ENCODE measurements around the gene HLA-DMB.

The HLA-DMB gene

DNA sequence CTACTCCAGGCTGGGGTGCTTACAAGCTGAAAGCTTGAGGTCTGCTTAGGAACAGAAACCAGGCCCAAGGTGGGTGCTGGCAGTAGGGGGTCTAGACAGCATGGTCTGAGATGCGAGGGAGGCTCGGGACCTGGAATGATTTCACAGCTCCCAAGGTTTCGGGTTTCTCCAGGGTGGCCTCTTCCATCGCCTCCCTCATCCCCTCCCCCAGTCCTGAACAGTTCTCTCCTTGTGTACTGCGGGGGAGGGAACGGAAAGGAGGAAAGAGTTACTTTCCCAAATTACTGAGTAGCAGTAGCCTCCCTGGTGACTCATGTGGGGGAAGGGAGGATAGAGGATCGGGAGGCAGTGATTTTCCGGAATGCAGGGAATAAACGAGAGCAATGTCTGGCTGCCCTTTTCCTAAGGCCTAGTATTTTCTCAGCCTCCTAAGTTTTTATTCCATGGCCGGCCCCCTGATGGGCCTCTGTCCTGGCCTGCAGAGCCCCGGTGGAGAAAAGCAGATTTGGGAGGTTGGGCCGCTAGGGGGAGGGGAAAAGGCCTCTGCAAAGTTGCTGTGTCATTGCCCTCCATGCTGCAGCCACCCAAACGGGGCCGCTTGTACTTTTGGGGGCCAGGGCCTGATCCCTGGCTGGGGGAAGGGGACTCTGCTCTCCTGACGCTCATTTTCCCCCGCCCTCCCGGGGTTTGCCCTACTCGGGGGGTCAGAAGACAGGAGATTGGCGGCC, 29.0 kb upstream of the HLA-DMB start:
- H2AFZ ChIP-seq (ENCODE audit: low read depth) = no peak overlapping the region
- TF ChIP-seq, protein P1, sequence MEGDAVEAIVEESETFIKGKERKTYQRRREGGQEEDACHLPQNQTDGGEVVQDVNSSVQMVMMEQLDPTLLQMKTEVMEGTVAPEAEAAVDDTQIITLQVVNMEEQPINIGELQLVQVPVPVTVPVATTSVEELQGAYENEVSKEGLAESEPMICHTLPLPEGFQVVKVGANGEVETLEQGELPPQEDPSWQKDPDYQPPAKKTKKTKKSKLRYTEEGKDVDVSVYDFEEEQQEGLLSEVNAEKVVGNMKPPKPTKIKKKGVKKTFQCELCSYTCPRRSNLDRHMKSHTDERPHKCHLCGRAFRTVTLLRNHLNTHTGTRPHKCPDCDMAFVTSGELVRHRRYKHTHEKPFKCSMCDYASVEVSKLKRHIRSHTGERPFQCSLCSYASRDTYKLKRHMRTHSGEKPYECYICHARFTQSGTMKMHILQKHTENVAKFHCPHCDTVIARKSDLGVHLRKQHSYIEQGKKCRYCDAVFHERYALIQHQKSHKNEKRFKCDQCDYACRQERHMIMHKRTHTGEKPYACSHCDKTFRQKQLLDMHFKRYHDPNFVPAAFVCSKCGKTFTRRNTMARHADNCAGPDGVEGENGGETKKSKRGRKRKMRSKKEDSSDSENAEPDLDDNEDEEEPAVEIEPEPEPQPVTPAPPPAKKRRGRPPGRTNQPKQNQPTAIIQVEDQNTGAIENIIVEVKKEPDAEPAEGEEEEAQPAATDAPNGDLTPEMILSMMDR (conservative IDR thresholded peaks at IDR 0.05; ENCODE audit: low read depth, low read length) = 0 out of 2 replicates have a peak, but pooled peaks have one; percentile 14
- H3K4me3 ChIP-seq (IDR thresholded peaks at IDR 0.05; ENCODE audit: insufficient read depth, low read depth, low read length) = no peak overlapping the region
- no peaks in the 10 kb centered on the region for H3K27me3 ChIP-seq (ENCODE audit: insufficient read depth, low read depth)
- peak overlapping the region; percentile 100 for H3K9ac ChIP-seq
- peak overlapping the region; percentile 70 for H3K4me2 ChIP-seq
- H3K27ac ChIP-seq = peak overlapping the region; percentile 100
- peaks cover 25% of the 10 kb centered on the region for H3K4me1 ChIP-seq (ENCODE audit: low read depth, poor library complexity, severe bottlenecking)
- H3K79me2 ChIP-seq (ENCODE audit: insufficient read depth, low read depth) = peaks cover 59% of the 10 kb centered on the region
- H4K20me1 ChIP-seq (ENCODE audit: insufficient read depth) = peaks cover 22% of the 10 kb centered on the region
- H3K36me3 ChIP-seq (ENCODE audit: insufficient read depth) = peaks cover 8% of the 10 kb centered on the region; the same call in 1 of the 2 replicates

DNA sequence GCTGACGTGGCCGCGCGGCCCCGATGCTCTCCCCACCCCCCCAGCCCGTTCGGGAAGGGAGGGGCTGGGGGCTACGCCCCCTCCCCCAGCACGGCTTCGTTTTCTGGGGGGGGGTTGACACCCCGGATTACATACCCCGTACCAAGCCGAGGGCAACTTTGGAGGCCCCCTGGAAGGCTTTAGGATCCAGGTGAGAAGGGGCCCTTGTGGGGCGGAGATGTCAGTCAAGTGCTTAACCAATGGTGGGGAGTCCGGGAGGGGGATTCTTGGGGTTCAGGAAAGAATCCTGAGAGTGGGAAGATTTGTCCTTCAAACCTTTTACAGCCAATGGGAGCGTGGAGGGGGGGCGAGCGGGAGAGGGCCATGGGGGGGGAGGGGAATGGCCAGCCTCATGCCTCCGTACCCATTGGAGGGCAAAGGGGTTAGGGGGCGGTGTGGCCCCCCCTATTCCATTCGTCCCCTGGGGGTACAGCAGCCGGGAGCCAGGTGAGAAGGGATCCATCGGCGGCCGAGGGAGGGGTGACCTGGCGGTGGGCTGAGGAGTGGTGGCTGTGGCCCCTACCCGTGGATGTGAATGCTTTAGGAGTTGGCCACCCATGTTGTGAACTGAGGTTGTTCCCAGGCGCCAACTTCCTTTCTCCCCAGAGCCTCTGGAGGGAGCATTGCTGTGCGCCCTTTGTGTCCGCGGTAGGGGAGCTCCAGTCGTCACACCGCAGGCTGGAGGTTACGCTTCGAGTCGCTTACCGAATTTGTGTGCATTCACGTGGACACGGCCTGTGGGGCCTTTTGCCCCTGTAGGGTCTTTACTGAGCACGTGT, 28.2 kb upstream of the HLA-DMB start:
- Histone ChIP-seq H3K4me3 (IDR thresholded peaks at IDR 0.05; ENCODE audit: insufficient read depth, low read depth, low read length) (no peak overlapping the region), H3K4me2 (peak overlapping the region; percentile 70), H3K79me2 (ENCODE audit: insufficient read depth, low read depth) (peaks cover 51% of the 10 kb centered on the region), H3K27ac (peak overlapping the region; percentile 100), H4K20me1 (ENCODE audit: insufficient read depth) (peaks cover 15% of the 10 kb centered on the region), H3K36me3 (ENCODE audit: insufficient read depth) (peaks cover under 1% of the 10 kb centered on the region; the same call in 1 of the 2 replicates), H3K27me3 (ENCODE audit: insufficient read depth, low read depth) (no peaks in the 10 kb centered on the region), H3K4me1 (ENCODE audit: low read depth, poor library complexity, severe bottlenecking) (peaks cover 20% of the 10 kb centered on the region), H3K9ac (peak overlapping the region; percentile 100), H2AFZ (ENCODE audit: low read depth) (0 out of 2 replicates have a peak overlapping the region, but pooled peaks have one; percentile 47)
- TF ChIP-seq, protein P1 (conservative IDR thresholded peaks at IDR 0.05; ENCODE audit: low read depth, low read length) = no peak

DNA sequence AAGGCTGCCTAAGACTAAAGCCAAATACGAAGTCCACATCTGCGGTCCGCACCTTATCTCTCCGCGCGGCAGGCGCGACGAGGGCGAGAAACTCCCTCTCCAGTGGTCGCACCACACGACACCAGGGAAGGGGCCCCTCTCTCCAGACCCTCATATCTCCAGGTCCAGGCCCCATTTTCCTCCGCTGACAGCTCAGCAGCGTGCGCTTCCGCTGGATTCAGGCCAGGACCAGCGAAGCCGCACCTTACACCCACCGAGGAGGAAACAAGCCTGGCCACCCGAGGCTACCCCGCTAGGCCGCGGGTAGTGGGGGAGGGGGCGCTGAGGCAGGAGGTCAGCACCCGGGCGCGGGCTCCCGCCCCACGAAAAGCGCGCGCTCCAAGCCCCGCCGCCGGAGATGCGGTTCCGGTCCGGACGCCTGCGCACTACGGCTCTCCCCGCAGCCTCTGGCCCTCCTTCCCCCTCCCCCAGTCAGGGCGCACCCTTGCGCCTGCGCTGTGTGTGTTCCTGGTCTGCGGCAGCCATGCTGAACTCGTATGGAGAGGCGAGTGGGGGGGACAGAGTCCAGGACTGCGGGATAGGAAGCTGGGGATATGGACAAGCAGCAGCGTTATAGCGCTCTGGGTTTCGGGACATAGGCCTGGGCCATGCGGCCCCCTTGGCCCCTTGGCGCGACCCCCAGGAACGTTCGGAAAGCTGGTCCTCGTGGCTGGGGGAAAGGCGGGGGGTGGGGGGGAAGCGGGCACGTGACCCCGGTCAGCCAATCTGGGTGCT, 27.5 kb upstream of the HLA-DMB start, which contains the start of gene BRD2:
Gene BRD2, plus strand, starts transcription at position 502 of the 774 bp plus-strand sequence. CDS start 4,305 bp downstream, outside the sequence.
- H2AFZ ChIP-seq (ENCODE audit: low read depth) = peak within 1 kb of the TSS; percentile 47
- H3K4me2 ChIP-seq = peak within 1 kb of the TSS; percentile 70
- no peaks in the 10 kb centered on the region; the same call in 1 of the 2 replicates for H3K36me3 ChIP-seq (ENCODE audit: insufficient read depth)
- H3K79me2 ChIP-seq (ENCODE audit: insufficient read depth, low read depth) = peaks cover 43% of the 10 kb centered on the region
- peaks cover 7% of the 10 kb centered on the region for H4K20me1 ChIP-seq (ENCODE audit: insufficient read depth)
- peak within 1 kb of the TSS; percentile 100 for H3K9ac ChIP-seq
- peaks cover 20% of the 10 kb centered on the region for H3K4me1 ChIP-seq (ENCODE audit: low read depth, poor library complexity, severe bottlenecking)
- peak within 1 kb of the TSS; percentile 100 for H3K27ac ChIP-seq
- TF ChIP-seq, protein P1 (conservative IDR thresholded peaks at IDR 0.05; ENCODE audit: low read depth, low read length) = no peak
- no peaks in the 10 kb centered on the region for H3K27me3 ChIP-seq (ENCODE audit: insufficient read depth, low read depth)
- H3K4me3 ChIP-seq (IDR thresholded peaks at IDR 0.05; ENCODE audit: insufficient read depth, low read depth, low read length) = no peak within 1 kb of the TSS
